Neural cell (in vitro differentiated cells): Measurements from ENCODE around the gene CCR7. TPM values are rescaled to one million over a fixed set of nuclear protein-coding genes. Genes with fewer than 3 reads are reported as not detected.

Experiments used
- H2AFZ ChIP-seq: fragments of 200-600, 300-800 bp; sonication (generic), shearing (Covaris generic); 2 replicates; pipeline ENCODE4 v1.6.0; 2014; ENCODE audit warnings: low read depth, mild to moderate bottlenecking, antibody characterized with exemption, low read length, moderate library complexity
- H3F3A ChIP-seq: fragments of 200-600 bp; shearing (Covaris generic); 2 replicates; pipeline ENCODE4 v1.6.1; 2016; ENCODE audit warnings: mild to moderate bottlenecking, moderate library complexity, mixed read lengths, antibody characterized with exemption, low read length; ENCODE audit not compliant: insufficient read depth, poor library complexity, severe bottlenecking
- H3K27ac ChIP-seq: fragments of 200-600, 300-800 bp; sonication (generic), shearing (Covaris generic); 2 replicates; pipeline ENCODE4 v1.5.1; 2014; ENCODE audit warnings: mild to moderate bottlenecking, low read length, moderate library complexity
- H3K27me3 ChIP-seq: fragments of 300-800, 200-600 bp; sonication (generic), shearing (Covaris generic); 2 replicates; pipeline ENCODE4 v1.6.0; 2014; ENCODE audit warnings: mild to moderate bottlenecking, low read depth, low read length, moderate library complexity; ENCODE audit not compliant: insufficient read depth
- H3K36me3 ChIP-seq: fragments of 300-800, 200-600 bp; sonication (generic), shearing (Covaris generic); 2 replicates; pipeline ENCODE4 v1.5.1; 2014; ENCODE audit warnings: mild to moderate bottlenecking, antibody characterized with exemption, low read length, moderate library complexity; ENCODE audit not compliant: insufficient read depth
- H3K4me2 ChIP-seq: fragments of 300-800, 200-600 bp; sonication (generic), shearing (Covaris generic); 2 replicates; pipeline ENCODE4 v1.6.0; 2014; ENCODE audit warnings: mild to moderate bottlenecking, low read length
- H3K4me3 ChIP-seq: fragments of 300-800, 200-600 bp; sonication (generic), shearing (Covaris generic); 2 replicates; pipeline ENCODE4 v1.5.1; 2014; ENCODE audit warnings: mild to moderate bottlenecking, low read length, moderate library complexity
- H3K79me2 ChIP-seq: fragments of 200-600 bp; shearing (Covaris generic); replicated peaks from 2 replicates; pipeline ENCODE4 v1.6.0; 2014; ENCODE audit warnings: mild to moderate bottlenecking, low read length, moderate library complexity; ENCODE audit not compliant: insufficient read depth
- H3K9ac ChIP-seq: fragments of 300-800, 200-600 bp; sonication (generic), shearing (Covaris generic); 2 replicates; pipeline ENCODE4 v1.6.1; 2016; ENCODE audit warnings: mild to moderate bottlenecking, low read length, mixed read lengths
- H3K9me2 ChIP-seq: fragments of 200-600 bp; shearing (Covaris generic); 2 replicates; pipeline ENCODE4 v1.6.1; 2016; ENCODE audit warnings: mild to moderate bottlenecking, low read length, mixed read lengths; ENCODE audit not compliant: insufficient read depth
- H3K9me3 ChIP-seq: fragments of 200-600, 300-800 bp; sonication (generic), shearing (Covaris generic); 2 replicates; pipeline ENCODE4 v1.6.1; 2016; ENCODE audit warnings: mild to moderate bottlenecking, mixed run types, low read length, moderate library complexity, mixed read lengths
- H4K20me1 ChIP-seq: fragments of 200-600 bp; shearing (Covaris generic); 2 replicates; pipeline ENCODE4 v1.6.1; 2016; ENCODE audit warnings: mild to moderate bottlenecking, mixed run types; ENCODE audit not compliant: insufficient read depth
- CTCF ChIP-seq: fragments of 450-650 bp; IDR thresholded peaks from 2 replicates; pipeline ENCODE4 v1.5.1; 2014; ENCODE audit warnings: antibody characterized with exemption, mild to moderate bottlenecking, moderate library complexity; ENCODE audit not compliant: poor library complexity, severe bottlenecking
- EP300 ChIP-seq: fragments of 450-650 bp; conservative IDR thresholded peaks from 2 replicates; pipeline ENCODE4 v1.6.1; 2014; ENCODE audit warnings: antibody characterized with exemption, mild to moderate bottlenecking, moderate library complexity; ENCODE audit not compliant: poor library complexity, severe bottlenecking
- EZH2 ChIP-seq: fragments of 200-600, 300-800 bp; shearing (Covaris generic), sonication (generic); IDR thresholded peaks from 2 replicates; pipeline ENCODE4 v1.6.1; 2014; ENCODE audit warnings: antibody characterized with exemption, low read length, borderline replicate concordance, mild to moderate bottlenecking; ENCODE audit not compliant: insufficient read depth, poor library complexity, severe bottlenecking
- MXI1 ChIP-seq: fragments of 450-650 bp; conservative IDR thresholded peaks from 2 replicates; pipeline ENCODE4 v1.6.1; 2014; ENCODE audit warnings: antibody characterized with exemption, mild to moderate bottlenecking; ENCODE audit not compliant: poor library complexity, severe bottlenecking
- POLR2AphosphoS5 ChIP-seq: IDR thresholded peaks from 2 replicates; pipeline ENCODE4 v1.6.1; 2012
- RAD21 ChIP-seq: fragments of 450-650 bp; conservative IDR thresholded peaks from 2 replicates; pipeline ENCODE4 v1.6.1; 2014; ENCODE audit warnings: antibody characterized with exemption, mild to moderate bottlenecking, moderate library complexity
- REST ChIP-seq: IDR thresholded peaks from 2 replicates; pipeline ENCODE4 v1.6.1; 2012; ENCODE audit warnings: borderline replicate concordance
- SMC3 ChIP-seq: fragments of 450-650 bp; conservative IDR thresholded peaks from 2 replicates; pipeline ENCODE4 v1.6.1; 2014; ENCODE audit warnings: antibody characterized with exemption, mild to moderate bottlenecking, moderate library complexity; ENCODE audit not compliant: poor library complexity
- TAF1 ChIP-seq: IDR thresholded peaks from 2 replicates; pipeline ENCODE4 v1.6.1; 2012; ENCODE audit warnings: low read depth
- polyA plus RNA-seq: library from polyadenylated mRNA; depleted of rRNA; stranded (reverse); fragments of >200 nt; gene quantifications from 2 replicates; pipeline ENCODE4 v1.2.3, GENCODE V29; 2014

The CCR7 gene
- polyA plus RNA-seq, 1 donor from 2014 or later, result not detected

- Histone ChIP-seq H3K27me3 (no peaks in the 10 kb centered on the region), H3K4me3 (no peak overlapping the region), H3K36me3 (no peaks in the 10 kb centered on the region), H3K9me3 (no peaks in the 10 kb centered on the region), H2AFZ (no peak overlapping the region), H3F3A (no peaks in the 10 kb centered on the region), H3K27ac (no peak overlapping the region), H4K20me1 (no peaks in the 10 kb centered on the region), H3K9ac (no peak overlapping the region), H3K79me2 (no peaks in the 10 kb centered on the region), H3K4me2 (no peak overlapping the region), H3K9me2 (no peaks in the 10 kb centered on the region)
- TF ChIP-seq EP300 (no peak), REST (no peak), TAF1 (no peak), SMC3 (no peak), RAD21 (no peak), POLR2AphosphoS5 (no peak)
Measured at GRCh38 chr17:40565769-40566409, 617 bp upstream of the CCR7 start.

DNA sequence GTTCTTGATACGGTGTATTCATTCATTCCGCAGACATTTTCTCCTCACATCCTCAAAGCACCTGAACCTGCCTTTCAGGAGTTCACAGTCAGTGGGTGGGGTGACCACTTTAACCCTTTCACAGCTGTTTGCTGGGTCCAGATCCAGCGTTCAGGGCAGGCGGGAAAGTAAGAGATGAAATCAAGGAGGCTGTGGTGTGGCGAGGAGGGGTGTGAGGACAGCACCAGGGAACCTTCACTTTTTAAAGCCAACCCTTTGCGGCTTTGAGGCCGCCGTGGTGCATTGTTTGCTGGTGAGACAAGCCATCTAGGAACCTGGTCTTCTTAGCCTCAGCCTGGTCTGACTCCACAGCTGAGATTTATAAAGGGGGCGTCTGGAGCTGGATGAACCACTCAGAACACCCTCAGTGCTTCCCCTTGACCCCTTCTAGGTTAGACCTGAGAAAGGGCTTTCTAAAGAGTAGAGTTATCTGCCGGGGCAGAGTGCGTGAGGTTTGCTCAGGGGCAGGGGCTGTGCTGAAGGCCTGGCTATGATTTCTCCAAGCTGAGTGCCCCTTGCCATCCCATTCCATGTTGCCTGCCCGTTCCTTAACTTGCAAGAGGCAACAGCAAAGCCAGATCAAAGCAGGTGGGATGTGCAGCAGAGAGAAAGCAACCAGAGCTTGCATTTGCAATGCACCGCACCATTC is 933 bp downstream of the CCR7 start:
- H3K27ac ChIP-seq, result no peak overlapping the region
- H3K4me3 ChIP-seq, result no peak overlapping the region
- TF ChIP-seq POLR2AphosphoS5 (no peak), CTCF (no peak), REST (no peak), EZH2 (no peak), SMC3 (no peak), MXI1 (no peak), EP300 (no peak), RAD21 (no peak), TAF1 (no peak)
- H3K79me2 ChIP-seq, result no peaks in the 10 kb centered on the region
- H3K4me2 ChIP-seq, result no peak overlapping the region
- H2AFZ ChIP-seq, result no peak overlapping the region
- no peaks in the 10 kb centered on the region for H3K9me2 ChIP-seq
- H3K9ac ChIP-seq, result no peak overlapping the region
- H3K9me3 ChIP-seq, result no peaks in the 10 kb centered on the region
- no peaks in the 10 kb centered on the region for H3F3A ChIP-seq
- H4K20me1 ChIP-seq, result no peaks in the 10 kb centered on the region
- no peaks in the 10 kb centered on the region for H3K36me3 ChIP-seq
- no peaks in the 10 kb centered on the region for H3K27me3 ChIP-seq
